HepG2 (cell line): ENCODE data around the gene IGSF21.

Source experiments
- CEBPB ChIP-seq: IDR thresholded peaks from 2 replicates; pipeline ENCODE4 v1.6.1; 2011; ENCODE audit warnings: low read depth, low read length, improper control_type of control experiment, borderline replicate concordance
- FOSL2 ChIP-seq: sonication (generic); formaldehyde crosslinking; IDR thresholded peaks from 2 replicates; pipeline ENCODE4 v1.4.0; 2020; ENCODE audit warnings: missing genetic modification reagents
- JUNB ChIP-seq: sonication (generic); formaldehyde crosslinking; IDR thresholded peaks from 2 replicates; pipeline ENCODE4 v1.8.0; 2022; ENCODE audit warnings: missing genetic modification reagents, mild to moderate bottlenecking, borderline replicate concordance
- PAX8 ChIP-seq: sonication (generic); formaldehyde crosslinking; IDR thresholded peaks from 2 replicates; pipeline ENCODE4 v1.8.0; 2022; ENCODE audit warnings: mild to moderate bottlenecking, missing genetic modification reagents, borderline replicate concordance
- ZNF576 ChIP-seq: sonication (generic); formaldehyde crosslinking; IDR thresholded peaks from 2 replicates; pipeline ENCODE4 v1.4.0; 2020; ENCODE audit warnings: mild to moderate bottlenecking, missing genetic modification reagents
- TF ChIP-seq, protein P1 (sequence below): sonication (generic); formaldehyde crosslinking; IDR thresholded peaks from 2 replicates; pipeline ENCODE4 v1.5.0; 2020; ENCODE audit warnings: mild to moderate bottlenecking, missing genetic modification reagents, moderate library complexity

GRCh38 chr1:18353528-18353927 lies 245.9 kb downstream of the IGSF21 start:
- TF ChIP-seq ZNF576 (CRISPR knock-in tag) (no peak), CEBPB (no peak), PAX8 (no peak), JUNB (CRISPR knock-in tag) (no peak), FOSL2 (CRISPR knock-in tag) (no peak)
- TF ChIP-seq, protein P1, sequence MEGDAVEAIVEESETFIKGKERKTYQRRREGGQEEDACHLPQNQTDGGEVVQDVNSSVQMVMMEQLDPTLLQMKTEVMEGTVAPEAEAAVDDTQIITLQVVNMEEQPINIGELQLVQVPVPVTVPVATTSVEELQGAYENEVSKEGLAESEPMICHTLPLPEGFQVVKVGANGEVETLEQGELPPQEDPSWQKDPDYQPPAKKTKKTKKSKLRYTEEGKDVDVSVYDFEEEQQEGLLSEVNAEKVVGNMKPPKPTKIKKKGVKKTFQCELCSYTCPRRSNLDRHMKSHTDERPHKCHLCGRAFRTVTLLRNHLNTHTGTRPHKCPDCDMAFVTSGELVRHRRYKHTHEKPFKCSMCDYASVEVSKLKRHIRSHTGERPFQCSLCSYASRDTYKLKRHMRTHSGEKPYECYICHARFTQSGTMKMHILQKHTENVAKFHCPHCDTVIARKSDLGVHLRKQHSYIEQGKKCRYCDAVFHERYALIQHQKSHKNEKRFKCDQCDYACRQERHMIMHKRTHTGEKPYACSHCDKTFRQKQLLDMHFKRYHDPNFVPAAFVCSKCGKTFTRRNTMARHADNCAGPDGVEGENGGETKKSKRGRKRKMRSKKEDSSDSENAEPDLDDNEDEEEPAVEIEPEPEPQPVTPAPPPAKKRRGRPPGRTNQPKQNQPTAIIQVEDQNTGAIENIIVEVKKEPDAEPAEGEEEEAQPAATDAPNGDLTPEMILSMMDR (CRISPR knock-in tag): no peak
